ENCODE data around the gene CCR7. TPM values are rescaled to one million over a fixed set of nuclear protein-coding genes. Genes with fewer than 3 reads are reported as not detected.

CCR7 gene
- polyA plus RNA-seq, 1 of the 3 experiments (the other 2 are of a cell fraction), result not detected

DNA sequence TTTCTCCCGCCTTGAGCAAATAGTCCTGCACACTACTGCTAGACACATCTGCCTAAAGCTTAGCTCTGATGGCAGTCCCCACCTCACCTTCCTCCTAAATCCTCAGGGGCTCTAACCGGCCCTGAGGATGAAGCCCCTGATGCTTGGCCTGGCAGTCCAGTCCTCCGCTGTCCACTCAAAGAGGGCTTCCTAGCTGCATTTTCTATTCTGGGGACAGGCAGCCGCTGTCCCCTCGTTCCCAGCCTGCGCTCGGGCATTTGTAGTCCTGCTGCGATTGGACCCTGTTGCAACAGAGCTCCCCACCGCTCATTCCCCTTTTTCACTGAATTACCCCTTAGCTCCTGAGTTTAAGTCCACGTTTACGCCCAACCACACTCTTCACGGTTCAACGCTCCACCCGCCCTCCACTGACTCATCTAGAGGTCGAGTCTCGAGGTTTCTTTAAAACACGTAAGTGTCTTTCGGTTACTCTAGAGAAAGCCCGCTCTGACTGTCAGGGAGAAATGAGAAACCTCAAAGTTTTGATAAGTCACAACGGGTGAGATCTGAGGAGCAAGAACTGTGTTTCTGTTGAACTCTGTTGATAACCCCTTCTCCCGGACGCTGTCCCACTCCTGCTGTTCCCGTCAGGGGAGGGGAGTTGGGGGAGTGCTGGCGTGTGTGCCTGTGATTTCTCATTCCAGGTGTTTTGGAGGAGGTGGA lies 4.5 kb downstream of the CCR7 start:
- Histone ChIP-seq H3K9me2 (no peaks in the 10 kb centered on the region), H3K27me3 (ENCODE audit: insufficient read depth) (peaks cover 11% of the 10 kb centered on the region; the same call in 1 of the 2 replicates), H3K36me3 (replicated peaks in 1 of 2; ENCODE audit: control insufficient read depth in 1 of 2, insufficient read depth in 2 of 2, low read length in 1 of 2) (no peaks in the 10 kb centered on the region), H3K79me2 (ENCODE audit: insufficient read depth) (no peaks in the 10 kb centered on the region), H3K4me1 (ENCODE audit: control insufficient read depth in 1 of 2, insufficient read depth in 2 of 2, low read depth in 1 of 2, low read length in 1 of 2) (peaks cover 0 to 46% of the 10 kb centered on the region in 2 experiments; a peak in 2 of 4 replicates), H4K20me1 (ENCODE audit: insufficient read depth) (no peaks in the 10 kb centered on the region), H3K9ac (no peak overlapping the region), H2AFZ (ENCODE audit: low read depth) (peak overlapping the region; percentile 72; the same call in 1 of the 2 replicates), H3K4me2 (no peak overlapping the region), H3K9me3 (no peaks in the 10 kb centered on the region), H3F3A (replicated peaks; ENCODE audit: insufficient read depth) (no peaks in the 10 kb centered on the region), H3K27ac (ENCODE audit: low read depth in 2 of 2, low read length in 1 of 2) (no peak overlapping the region; a peak in 1 of 4 replicates), H3K4me3 (ENCODE audit: low read depth in 2 of 2, low read length in 1 of 2) (peak overlapping the region in 1 of 2 experiments; percentile 18; a peak in 2 of 4 replicates)
- POLR2A ChIA-PET, result interaction anchor here (1.2 to 3.0 kb wide), 2 partner anchors 18 to 198 kb away, joined by 3 to 11 read pairs; no protein-coding TSS in a partner anchor
- CTCF ChIA-PET, result interaction anchor here (0.6 to 16.9 kb wide), 48 partner anchors 9 to 385 kb away, joined by 3 to 381 read pairs (median 6); partner anchors contain the start of genes GJD3 and IGFBP4
- TF ChIP-seq SIN3A (IDR thresholded peaks at IDR 0.05; ENCODE audit: borderline replicate concordance, low read depth, low read length) (no peak), GATA2 (CRISPR knock-in tag; IDR thresholded peaks at IDR 0.05) (no peak), RAD21 (IDR thresholded peaks at IDR 0.05; ENCODE audit: low read length) (no peak), FOSL2 (IDR thresholded peaks at IDR 0.05; ENCODE audit: borderline replicate concordance, low read depth) (no peak), JUND (IDR thresholded peaks at IDR 0.05) (no peak), NRF1 (IDR thresholded peaks at IDR 0.05; ENCODE audit: low read depth, low read length) (no peak), MXI1 (IDR thresholded peaks at IDR 0.05; ENCODE audit: low read depth, low read length) (no peak)
- TF ChIP-seq, protein P1, sequence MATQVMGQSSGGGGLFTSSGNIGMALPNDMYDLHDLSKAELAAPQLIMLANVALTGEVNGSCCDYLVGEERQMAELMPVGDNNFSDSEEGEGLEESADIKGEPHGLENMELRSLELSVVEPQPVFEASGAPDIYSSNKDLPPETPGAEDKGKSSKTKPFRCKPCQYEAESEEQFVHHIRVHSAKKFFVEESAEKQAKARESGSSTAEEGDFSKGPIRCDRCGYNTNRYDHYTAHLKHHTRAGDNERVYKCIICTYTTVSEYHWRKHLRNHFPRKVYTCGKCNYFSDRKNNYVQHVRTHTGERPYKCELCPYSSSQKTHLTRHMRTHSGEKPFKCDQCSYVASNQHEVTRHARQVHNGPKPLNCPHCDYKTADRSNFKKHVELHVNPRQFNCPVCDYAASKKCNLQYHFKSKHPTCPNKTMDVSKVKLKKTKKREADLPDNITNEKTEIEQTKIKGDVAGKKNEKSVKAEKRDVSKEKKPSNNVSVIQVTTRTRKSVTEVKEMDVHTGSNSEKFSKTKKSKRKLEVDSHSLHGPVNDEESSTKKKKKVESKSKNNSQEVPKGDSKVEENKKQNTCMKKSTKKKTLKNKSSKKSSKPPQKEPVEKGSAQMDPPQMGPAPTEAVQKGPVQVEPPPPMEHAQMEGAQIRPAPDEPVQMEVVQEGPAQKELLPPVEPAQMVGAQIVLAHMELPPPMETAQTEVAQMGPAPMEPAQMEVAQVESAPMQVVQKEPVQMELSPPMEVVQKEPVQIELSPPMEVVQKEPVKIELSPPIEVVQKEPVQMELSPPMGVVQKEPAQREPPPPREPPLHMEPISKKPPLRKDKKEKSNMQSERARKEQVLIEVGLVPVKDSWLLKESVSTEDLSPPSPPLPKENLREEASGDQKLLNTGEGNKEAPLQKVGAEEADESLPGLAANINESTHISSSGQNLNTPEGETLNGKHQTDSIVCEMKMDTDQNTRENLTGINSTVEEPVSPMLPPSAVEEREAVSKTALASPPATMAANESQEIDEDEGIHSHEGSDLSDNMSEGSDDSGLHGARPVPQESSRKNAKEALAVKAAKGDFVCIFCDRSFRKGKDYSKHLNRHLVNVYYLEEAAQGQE (IDR thresholded peaks at IDR 0.05; ENCODE audit: low read depth, low read length), result no peak
- no peak for DNase-seq
- WGBS (ENCODE audit: low lambda C conversion rate), result 77% methylated on average over 24 of the region's 24 CpGs

DNA sequence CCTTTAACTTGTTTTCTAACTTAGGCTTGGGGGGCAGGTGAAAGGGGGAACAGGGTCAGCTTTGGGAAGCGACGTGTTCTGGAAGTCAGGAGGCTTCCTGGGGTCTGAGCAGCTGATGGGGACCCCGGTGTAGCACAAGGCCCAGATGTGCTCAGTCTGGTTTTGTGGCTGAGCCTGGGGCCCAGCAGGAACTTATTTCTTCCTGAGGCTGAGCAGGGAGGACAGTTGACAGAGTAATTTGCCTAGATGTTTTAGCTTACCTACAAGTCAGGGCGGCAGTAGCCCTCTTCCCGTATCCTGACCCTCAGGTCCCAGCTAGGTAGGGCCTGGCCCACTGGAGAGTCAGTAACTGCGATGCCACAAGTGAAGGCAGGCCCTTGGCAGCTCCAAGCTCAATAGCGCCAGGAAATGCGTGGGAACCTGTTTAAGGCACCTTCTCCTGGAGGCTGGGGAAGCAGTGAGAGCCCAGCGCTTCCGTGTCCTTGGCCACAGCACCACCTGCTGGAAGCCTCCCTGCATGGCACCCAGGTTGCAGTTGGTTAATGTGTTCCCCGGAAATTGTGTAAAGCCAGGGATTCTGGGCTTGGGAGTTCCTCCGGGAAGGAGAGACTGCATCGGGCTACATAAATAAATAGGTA lies 5.2 kb downstream of the CCR7 start:
- Histone ChIP-seq H3K79me2 (ENCODE audit: insufficient read depth) (no peaks in the 10 kb centered on the region), H3K4me1 (ENCODE audit: control insufficient read depth in 1 of 2, insufficient read depth in 2 of 2, low read depth in 1 of 2, low read length in 1 of 2) (peaks cover 0 to 51% of the 10 kb centered on the region in 2 experiments; a peak in 2 of 4 replicates), H3K9me3 (no peaks in the 10 kb centered on the region), H3K27me3 (ENCODE audit: insufficient read depth) (peaks cover 11% of the 10 kb centered on the region; the same call in 1 of the 2 replicates), H3K9me2 (no peaks in the 10 kb centered on the region), H3K27ac (ENCODE audit: low read depth in 2 of 2, low read length in 1 of 2) (peak overlapping the region in 1 of 2 experiments; percentile 79; a peak in 2 of 4 replicates), H4K20me1 (ENCODE audit: insufficient read depth) (no peaks in the 10 kb centered on the region), H3K9ac (no peak overlapping the region), H3F3A (replicated peaks; ENCODE audit: insufficient read depth) (no peaks in the 10 kb centered on the region), H2AFZ (ENCODE audit: low read depth) (peak overlapping the region; percentile 72; the same call in 1 of the 2 replicates), H3K36me3 (replicated peaks in 1 of 2; ENCODE audit: control insufficient read depth in 1 of 2, insufficient read depth in 2 of 2, low read length in 1 of 2) (no peaks in the 10 kb centered on the region), H3K4me2 (no peak overlapping the region), H3K4me3 (ENCODE audit: low read depth in 2 of 2, low read length in 1 of 2) (peak overlapping the region in 1 of 2 experiments; percentile 18; a peak in 2 of 4 replicates)
- ChIA-PET POLR2A (interaction anchor here (1.2 to 3.0 kb wide), 3 partner anchors 17 to 198 kb away, joined by 3 to 11 read pairs (median 3); no protein-coding TSS in a partner anchor), CTCF (interaction anchor here (0.6 to 16.9 kb wide), 57 partner anchors 10 to 384 kb away, joined by 3 to 381 read pairs (median 6); partner anchors contain the start of genes GJD3 and IGFBP4)
- 39% methylated on average over 12 of the region's 13 CpGs for WGBS (ENCODE audit: low lambda C conversion rate)
- DNase-seq, result peak; percentile 91
- peak; percentile 65 for TF ChIP-seq GABPA (IDR thresholded peaks at IDR 0.05; ENCODE audit: low read depth)
- no peak for TF ChIP-seq RFX5 (IDR thresholded peaks at IDR 0.05; ENCODE audit: low read length)
- no peak for TF ChIP-seq JUND (IDR thresholded peaks at IDR 0.05)
- TF ChIP-seq NRF1 (IDR thresholded peaks at IDR 0.05; ENCODE audit: low read depth, low read length), result peak; percentile 36; the same call in 1 of the 2 replicates
- TF ChIP-seq, protein P2, sequence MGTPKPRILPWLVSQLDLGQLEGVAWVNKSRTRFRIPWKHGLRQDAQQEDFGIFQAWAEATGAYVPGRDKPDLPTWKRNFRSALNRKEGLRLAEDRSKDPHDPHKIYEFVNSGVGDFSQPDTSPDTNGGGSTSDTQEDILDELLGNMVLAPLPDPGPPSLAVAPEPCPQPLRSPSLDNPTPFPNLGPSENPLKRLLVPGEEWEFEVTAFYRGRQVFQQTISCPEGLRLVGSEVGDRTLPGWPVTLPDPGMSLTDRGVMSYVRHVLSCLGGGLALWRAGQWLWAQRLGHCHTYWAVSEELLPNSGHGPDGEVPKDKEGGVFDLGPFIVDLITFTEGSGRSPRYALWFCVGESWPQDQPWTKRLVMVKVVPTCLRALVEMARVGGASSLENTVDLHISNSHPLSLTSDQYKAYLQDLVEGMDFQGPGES (IDR thresholded peaks at IDR 0.05; ENCODE audit: low read depth, low read length), result no peak
- no peak for TF ChIP-seq MXI1 (IDR thresholded peaks at IDR 0.05; ENCODE audit: low read depth, low read length)
- TF ChIP-seq MEF2A (IDR thresholded peaks at IDR 0.05; ENCODE audit: borderline replicate concordance, low read depth), result no peak
- TF ChIP-seq FOXJ3 (CRISPR knock-in tag; IDR thresholded peaks at IDR 0.05), result no peak
- peak; percentile 66 for TF ChIP-seq RCOR1 (IDR thresholded peaks at IDR 0.05; ENCODE audit: low read length)
- TF ChIP-seq, protein P3, sequence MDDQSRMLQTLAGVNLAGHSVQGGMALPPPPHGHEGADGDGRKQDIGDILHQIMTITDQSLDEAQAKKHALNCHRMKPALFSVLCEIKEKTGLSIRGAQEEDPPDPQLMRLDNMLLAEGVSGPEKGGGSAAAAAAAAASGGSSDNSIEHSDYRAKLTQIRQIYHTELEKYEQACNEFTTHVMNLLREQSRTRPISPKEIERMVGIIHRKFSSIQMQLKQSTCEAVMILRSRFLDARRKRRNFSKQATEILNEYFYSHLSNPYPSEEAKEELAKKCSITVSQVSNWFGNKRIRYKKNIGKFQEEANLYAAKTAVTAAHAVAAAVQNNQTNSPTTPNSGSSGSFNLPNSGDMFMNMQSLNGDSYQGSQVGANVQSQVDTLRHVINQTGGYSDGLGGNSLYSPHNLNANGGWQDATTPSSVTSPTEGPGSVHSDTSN (IDR thresholded peaks at IDR 0.05), result no peak
- TF ChIP-seq, protein P4, sequence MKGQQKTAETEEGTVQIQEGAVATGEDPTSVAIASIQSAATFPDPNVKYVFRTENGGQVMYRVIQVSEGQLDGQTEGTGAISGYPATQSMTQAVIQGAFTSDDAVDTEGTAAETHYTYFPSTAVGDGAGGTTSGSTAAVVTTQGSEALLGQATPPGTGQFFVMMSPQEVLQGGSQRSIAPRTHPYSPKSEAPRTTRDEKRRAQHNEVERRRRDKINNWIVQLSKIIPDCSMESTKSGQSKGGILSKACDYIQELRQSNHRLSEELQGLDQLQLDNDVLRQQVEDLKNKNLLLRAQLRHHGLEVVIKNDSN (IDR thresholded peaks at IDR 0.05; ENCODE audit: borderline replicate concordance, low read depth), result no peak
- TF ChIP-seq TCF12 (IDR thresholded peaks at IDR 0.05), result no peak
- TF ChIP-seq GATA2 (CRISPR knock-in tag; IDR thresholded peaks at IDR 0.05), result no peak
- TF ChIP-seq POLR2AphosphoS5 (IDR thresholded peaks at IDR 0.05; ENCODE audit: low read depth, low read length), result no peak

Data from SK-N-SH (cell line).